OCI-LY3 (cell line): ENCODE results near the gene NFAM1.

ENCODE experiments used
- H2AFZ ChIP-seq: fragments of 200-600, 300-600 bp; shearing (Covaris generic); 2 replicates; pipeline ENCODE4 v1.6.0; 2014; ENCODE audit warnings: antibody characterized with exemption, low read depth, low read length
- H3K27ac ChIP-seq: fragments of 200-600, 300-600 bp; sonication (generic); 2 replicates; pipeline ENCODE4 v1.5.1; 2014; ENCODE audit warnings: mild to moderate bottlenecking, low read length, moderate library complexity, mixed read lengths
- H3K27me3 ChIP-seq: fragments of 200-600, 300-600 bp; sonication (generic); 2 replicates; pipeline ENCODE4 v1.6.1; 2014; ENCODE audit warnings: low read depth, low read length, mixed read lengths
- H3K36me3 ChIP-seq: fragments of 200-600, 300-600 bp; sonication (generic); replicated peaks from 2 replicates; pipeline ENCODE3; 2014; ENCODE audit warnings: low read depth, low read length, mixed read lengths
- H3K4me1 ChIP-seq: fragments of 300-600, 200-600 bp; sonication (generic); 2 replicates; pipeline ENCODE4 v1.6.1; 2014; ENCODE audit warnings: low read length, mixed read lengths
- H3K4me2 ChIP-seq: fragments of 200-600, 300-600 bp; sonication (generic); 2 replicates; pipeline ENCODE4 v1.6.1; 2014; ENCODE audit warnings: low read length, mixed read lengths
- H3K4me3 ChIP-seq: fragments of 300-600, 200-600 bp; sonication (generic); 2 replicates; pipeline ENCODE4 v1.5.1; 2014; ENCODE audit warnings: antibody characterized with exemption, mild to moderate bottlenecking, low read length, moderate library complexity
- H3K79me2 ChIP-seq: fragments of 300-600, 200-600 bp; shearing (Covaris generic); 2 replicates; pipeline ENCODE4 v1.6.1; 2014; ENCODE audit warnings: mild to moderate bottlenecking, low read length, mixed read lengths
- H3K9ac ChIP-seq: fragments of 300-600, 200-600 bp; shearing (Covaris generic); 2 replicates; pipeline ENCODE4 v1.6.0; 2014; ENCODE audit warnings: mild to moderate bottlenecking, low read length, moderate library complexity
- H3K9me3 ChIP-seq: fragments of 200-600, 300-600 bp; shearing (Covaris generic); 2 replicates; pipeline ENCODE4 v1.6.1; 2014; ENCODE audit warnings: low read length, mixed read lengths; ENCODE audit not compliant: insufficient read depth
- H4K20me1 ChIP-seq: fragments of 200-600, 300-600 bp; sonication (generic); 2 replicates; pipeline ENCODE4 v1.6.1; 2016; ENCODE audit warnings: low read length, mixed read lengths; ENCODE audit not compliant: insufficient read depth
- CTCF ChIP-seq: fragments of 200-600, 300-600 bp; sonication (generic); IDR thresholded peaks from 2 replicates; pipeline ENCODE4 v1.5.1; 2014; ENCODE audit warnings: antibody characterized with exemption, low read length, low read depth
- EZH2phosphoT487 ChIP-seq: fragments of 200-600 bp; shearing (Covaris generic); IDR thresholded peaks from 2 replicates; pipeline ENCODE4 v1.6.1; 2018; ENCODE audit warnings: antibody characterized with exemption, mixed run types, low read depth

The NFAM1 gene

GRCh38 chr22:42471441-42471840, 39.2 kb upstream of the NFAM1 start:
- Histone ChIP-seq H3K9ac (no peak overlapping the region), H3K9me3 (no peaks in the 10 kb centered on the region), H3K79me2 (no peaks in the 10 kb centered on the region), H3K36me3 (no peaks in the 10 kb centered on the region), H3K27ac (no peak overlapping the region), H4K20me1 (no peaks in the 10 kb centered on the region), H2AFZ (no peak overlapping the region), H3K4me3 (no peak overlapping the region), H3K4me1 (no peaks in the 10 kb centered on the region), H3K27me3 (peaks cover 35% of the 10 kb centered on the region), H3K4me2 (no peak overlapping the region)
- TF ChIP-seq EZH2phosphoT487 (no peak), CTCF (no peak)

GRCh38 chr22:42470366-42471082, 38.3 kb upstream of the NFAM1 start:
- no peaks in the 10 kb centered on the region for H3K9me3 ChIP-seq
- no peak overlapping the region for H3K27ac ChIP-seq
- H3K27me3 ChIP-seq: peaks cover 36% of the 10 kb centered on the region
- H3K9ac ChIP-seq: no peak overlapping the region
- H3K4me1 ChIP-seq: no peaks in the 10 kb centered on the region
- no peaks in the 10 kb centered on the region for H4K20me1 ChIP-seq
- H2AFZ ChIP-seq: no peak overlapping the region
- no peak overlapping the region for H3K4me3 ChIP-seq
- H3K79me2 ChIP-seq: no peaks in the 10 kb centered on the region
- H3K36me3 ChIP-seq: no peaks in the 10 kb centered on the region
- H3K4me2 ChIP-seq: no peak overlapping the region
- TF ChIP-seq CTCF (no peak), EZH2phosphoT487 (no peak)

GRCh38 chr22:42468841-42469240, 36.6 kb upstream of the NFAM1 start:
- Histone ChIP-seq H3K4me1 (no peaks in the 10 kb centered on the region), H3K4me2 (no peak overlapping the region)

DNA sequence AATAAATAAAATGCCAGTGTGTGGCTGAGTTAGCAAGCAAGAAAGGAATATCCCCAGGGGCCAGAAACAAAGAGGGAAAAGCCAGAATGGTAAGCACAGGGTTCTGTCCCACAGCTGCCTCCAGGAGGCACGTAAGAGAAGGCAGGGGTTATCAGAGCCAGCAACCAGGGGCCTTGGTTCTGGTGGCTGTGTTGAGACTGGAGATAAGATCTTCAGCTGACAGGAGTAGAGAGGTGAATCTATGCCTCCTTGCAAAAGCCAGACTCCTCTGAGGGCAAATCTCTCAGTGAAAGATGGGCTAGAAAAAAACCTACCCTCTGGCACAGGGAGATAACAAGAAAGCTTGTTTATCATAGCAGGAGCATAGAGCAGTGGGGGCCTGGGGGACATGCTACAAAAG, 29.8 kb upstream of the NFAM1 start:
- peaks cover 11% of the 10 kb centered on the region for H3K4me1 ChIP-seq
- H3K27ac ChIP-seq: no peak overlapping the region
- H2AFZ ChIP-seq: no peak overlapping the region
- H3K9ac ChIP-seq: no peak overlapping the region
- H3K4me3 ChIP-seq: no peak overlapping the region
- H4K20me1 ChIP-seq: no peaks in the 10 kb centered on the region
- no peak overlapping the region for H3K4me2 ChIP-seq
- no peaks in the 10 kb centered on the region for H3K79me2 ChIP-seq
- TF ChIP-seq CTCF (no peak), EZH2phosphoT487 (no peak)
- no peaks in the 10 kb centered on the region for H3K36me3 ChIP-seq
- peaks cover 35% of the 10 kb centered on the region for H3K27me3 ChIP-seq
- H3K9me3 ChIP-seq: no peaks in the 10 kb centered on the region

More at GRCh38 chr22:42468841-42469240, 36.6 kb upstream of the NFAM1 start:
- H3K27me3 ChIP-seq: peaks cover 39% of the 10 kb centered on the region
- no peak overlapping the region for H3K4me3 ChIP-seq
- H3K79me2 ChIP-seq: no peaks in the 10 kb centered on the region
- H4K20me1 ChIP-seq: no peaks in the 10 kb centered on the region
- H3K9ac ChIP-seq: no peak overlapping the region
- TF ChIP-seq EZH2phosphoT487 (no peak), CTCF (no peak)
- no peaks in the 10 kb centered on the region for H3K36me3 ChIP-seq
- H2AFZ ChIP-seq: no peak overlapping the region
- no peak overlapping the region for H3K27ac ChIP-seq
- H3K9me3 ChIP-seq: no peaks in the 10 kb centered on the region
